DND-41 (cell line): ENCODE data around the gene HOXD10.

Experiments used
- ATAC-seq: fragments of 200-7000 bp; cut with Tn5 transposase; 3 replicates; pipeline ENCODE4 v1.9.1; 2021; ENCODE audit warnings: low read depth; ENCODE audit not compliant: insufficient read depth
- DNase-seq: peaks from one replicate; pipeline ENCODE4 v3.0.0-alpha.2; 2020
- H2AFZ ChIP-seq: 2 replicates; pipeline ENCODE4 v1.6.0; 2012; ENCODE audit warnings: low read depth, low read length
- H3K27ac ChIP-seq: 2 replicates; pipeline ENCODE4 v1.5.1; 2012; ENCODE audit warnings: low read length, inconsistent platforms
- H3K27me3 ChIP-seq: fragments of 200-600 bp; sonication (generic); 2 replicates; pipeline ENCODE4 v1.6.0; 2012; ENCODE audit warnings: low read length, mild to moderate bottlenecking, inconsistent platforms; ENCODE audit not compliant: insufficient read depth, poor library complexity
- H3K36me3 ChIP-seq: 2 replicates; pipeline ENCODE4 v1.5.1; 2012; ENCODE audit warnings: low read length, inconsistent platforms; ENCODE audit not compliant: insufficient read depth
- H3K4me1 ChIP-seq: 2 replicates; pipeline ENCODE4 v1.5.1; 2012; ENCODE audit warnings: mild to moderate bottlenecking, low read length; ENCODE audit not compliant: insufficient read depth
- H3K4me2 ChIP-seq: 2 replicates; pipeline ENCODE4 v1.6.0; 2012; ENCODE audit warnings: mild to moderate bottlenecking, moderate library complexity, low read length, inconsistent platforms; ENCODE audit not compliant: insufficient read depth
- H3K4me3 ChIP-seq, 2 experiments: fragments of 200-600 bp in 1 of 2; shearing (Covaris generic) in 1 of 2; 2 replicates each; pipeline ENCODE4 v1.5.1; 2012 to 2016; ENCODE audit warnings: inconsistent platforms in 2 of 2, low read length in 2 of 2, mild to moderate bottlenecking in 2 of 2, low read depth in 1 of 2, moderate library complexity in 1 of 2
- H3K79me2 ChIP-seq: 2 replicates; pipeline ENCODE4 v1.6.0; 2012; ENCODE audit warnings: low read length, inconsistent platforms; ENCODE audit not compliant: insufficient read depth
- H3K9ac ChIP-seq: 2 replicates; pipeline ENCODE4 v1.6.0; 2012; ENCODE audit warnings: low read depth, mild to moderate bottlenecking, inconsistent platforms, low read length, moderate library complexity
- H3K9me3 ChIP-seq: 2 replicates; pipeline ENCODE4 v1.5.1; 2012; ENCODE audit warnings: low read length, moderate library complexity, mild to moderate bottlenecking, inconsistent platforms; ENCODE audit not compliant: insufficient read depth, severe bottlenecking
- H4K20me1 ChIP-seq: 2 replicates; pipeline ENCODE4 v1.6.0; 2012; ENCODE audit warnings: low read length; ENCODE audit not compliant: insufficient read depth
- CTCF ChIP-seq: IDR thresholded peaks from 2 replicates; pipeline ENCODE4 v1.5.1; 2012; ENCODE audit warnings: borderline replicate concordance, low read length, moderate library complexity, mild to moderate bottlenecking; ENCODE audit not compliant: poor library complexity, severe bottlenecking; ENCODE audit errors: extremely low read depth
- EZH2 ChIP-seq: IDR thresholded peaks from 3 replicates; pipeline ENCODE4 v1.6.1; 2012; ENCODE audit warnings: borderline replicate concordance, low read depth, mild to moderate bottlenecking, moderate library complexity, low read length, inconsistent platforms; ENCODE audit not compliant: severe bottlenecking

Gene HOXD10

GRCh38 chr2:176128982-176129796 is 12.6 kb downstream of the HOXD10 start, which contains the start of gene HOXD8:
Gene HOXD8, plus strand, starts transcription at chr2:176129705. Its CDS starts 662 bp downstream, at chr2:176130367.
- Histone ChIP-seq H3K9ac (no peak within 1 kb of the TSS), H3K4me1 (peaks cover 4% of the 10 kb centered on the region; the same call in 1 of the 2 replicates), H3K27me3 (peaks cover 10% of the 10 kb centered on the region), H2AFZ (no peak within 1 kb of the TSS), H3K36me3 (no peaks in the 10 kb centered on the region), H3K4me3 (no peak within 1 kb of the TSS), H3K9me3 (no peaks in the 10 kb centered on the region), H3K4me2 (no peak within 1 kb of the TSS), H3K27ac (no peak within 1 kb of the TSS), H4K20me1 (no peaks in the 10 kb centered on the region), H3K79me2 (no peaks in the 10 kb centered on the region)
- ATAC-seq (no peak), DNase-seq (no peak)
- no peak for TF ChIP-seq CTCF
- TF ChIP-seq EZH2: no peak

GRCh38 chr2:176129813-176130146 is 13.2 kb downstream of the HOXD10 start:
- no peak overlapping the region for H3K4me2 ChIP-seq
- H3K9ac ChIP-seq: no peak overlapping the region
- no peak overlapping the region for H2AFZ ChIP-seq
- peaks cover 4% of the 10 kb centered on the region; the same call in 1 of the 2 replicates for H3K4me1 ChIP-seq
- no peak overlapping the region for H3K27ac ChIP-seq
- no peak for DNase-seq
- H3K27me3 ChIP-seq: peaks cover 10% of the 10 kb centered on the region
- no peaks in the 10 kb centered on the region for H3K79me2 ChIP-seq
- no peaks in the 10 kb centered on the region for H3K36me3 ChIP-seq
- TF ChIP-seq CTCF (no peak), EZH2 (no peak)
- H4K20me1 ChIP-seq: no peaks in the 10 kb centered on the region
- no peak for ATAC-seq
- H3K4me3 ChIP-seq: no peak overlapping the region
- H3K9me3 ChIP-seq: no peaks in the 10 kb centered on the region

- no peak for TF ChIP-seq CTCF
- TF ChIP-seq EZH2: no peak
- H3K4me1 ChIP-seq: peaks cover 4% of the 10 kb centered on the region; the same call in 1 of the 2 replicates
- H3K79me2 ChIP-seq: no peaks in the 10 kb centered on the region
- H3K27ac ChIP-seq: no peak overlapping the region
- no peaks in the 10 kb centered on the region for H3K9me3 ChIP-seq
- no peaks in the 10 kb centered on the region for H3K36me3 ChIP-seq
- no peak overlapping the region for H3K4me2 ChIP-seq
- H2AFZ ChIP-seq: no peak overlapping the region
- no peak overlapping the region for H3K9ac ChIP-seq
- ATAC-seq (no peak), DNase-seq (no peak)
- no peak overlapping the region for H3K4me3 ChIP-seq
- H3K27me3 ChIP-seq: peaks cover 10% of the 10 kb centered on the region
- no peaks in the 10 kb centered on the region for H4K20me1 ChIP-seq
Measured at GRCh38 chr2:176130147-176130956, 13.8 kb downstream of the HOXD10 start.
